ENCODE data around the gene WDFY3.
"Not testable (repeated sequence)": the region's sequence is repeated elsewhere in the genome, so short reads cannot be mapped to it uniquely, and the experiment has no call there.

Gene WDFY3

DNA sequence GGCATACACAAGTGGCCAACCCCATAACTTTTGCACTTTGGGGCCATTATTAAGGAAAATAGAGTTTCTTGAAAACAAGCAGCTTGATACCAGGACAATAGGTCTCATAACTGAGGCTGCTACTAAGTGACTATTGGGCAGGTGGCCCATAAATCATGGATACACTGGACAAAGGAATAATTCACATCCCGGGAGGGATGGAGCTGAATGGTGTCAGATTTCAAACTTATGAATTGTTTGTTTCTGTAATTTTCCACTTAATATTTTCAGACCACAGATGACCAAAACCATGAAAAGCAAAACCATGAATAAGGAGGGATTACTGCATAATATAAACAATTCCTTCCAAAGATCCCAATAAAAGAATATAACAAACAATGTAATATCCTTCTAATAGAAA is 114.4 kb downstream of the WDFY3 start:
- no peak for DNase-seq

DNA sequence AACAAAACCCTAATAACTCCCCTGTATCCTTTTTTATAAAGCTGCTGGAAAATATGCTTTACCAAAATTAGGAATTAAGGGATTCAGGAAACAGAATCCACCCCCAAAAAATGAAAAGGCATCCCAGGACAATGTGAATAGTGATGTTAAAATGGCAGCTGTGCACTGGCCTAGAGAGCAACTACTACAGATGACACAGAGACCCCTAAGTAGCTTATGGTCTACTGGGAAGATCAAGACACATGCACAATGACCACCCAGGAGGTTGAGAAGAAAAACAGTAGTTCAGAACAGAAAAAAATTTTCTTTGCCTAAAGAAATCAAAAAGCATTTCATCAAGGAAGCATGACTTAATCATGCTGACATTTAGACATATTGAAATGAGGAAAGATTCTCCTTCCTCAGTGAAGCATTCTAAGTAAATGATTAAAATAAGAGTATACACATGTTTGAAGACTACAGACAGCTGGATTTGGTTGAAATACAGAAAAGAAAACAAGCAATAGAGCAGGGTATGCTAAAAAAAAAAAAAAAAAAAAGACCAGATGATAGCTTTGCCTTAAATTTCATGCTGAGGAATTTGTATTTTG is 117.3 kb downstream of the WDFY3 start:
- no peak for DNase-seq

GRCh38 chr4:84848432-84848831 is 118.1 kb downstream of the WDFY3 start:
- no peak for DNase-seq

DNA sequence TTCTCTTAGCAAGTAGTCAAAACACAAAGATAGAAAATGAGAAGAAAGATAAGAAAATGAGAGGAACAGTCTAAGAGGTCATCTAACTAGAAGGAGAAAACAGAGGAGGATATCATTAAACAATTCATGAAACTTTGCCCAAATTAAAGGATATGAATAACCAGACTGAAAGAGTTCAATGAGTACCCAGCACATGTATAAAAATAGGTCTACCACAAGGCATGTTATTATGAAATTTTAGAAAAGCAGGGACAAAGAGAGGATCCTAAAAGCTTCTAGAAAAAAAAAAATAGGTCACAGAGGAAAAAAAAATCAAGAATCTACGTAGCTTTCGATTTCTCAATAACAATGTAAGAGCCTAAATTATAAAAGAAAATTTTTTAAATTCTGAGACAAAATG is 118.5 kb downstream of the WDFY3 start:
- DNase-seq: no peak

GRCh38 chr4:84846985-84847384 is 119.5 kb downstream of the WDFY3 start:
- no peak for DNase-seq

- DNase-seq: no peak
These were observed 125.1 kb downstream of the WDFY3 start for GRCh38 chr4:84841435-84841834.

DNA sequence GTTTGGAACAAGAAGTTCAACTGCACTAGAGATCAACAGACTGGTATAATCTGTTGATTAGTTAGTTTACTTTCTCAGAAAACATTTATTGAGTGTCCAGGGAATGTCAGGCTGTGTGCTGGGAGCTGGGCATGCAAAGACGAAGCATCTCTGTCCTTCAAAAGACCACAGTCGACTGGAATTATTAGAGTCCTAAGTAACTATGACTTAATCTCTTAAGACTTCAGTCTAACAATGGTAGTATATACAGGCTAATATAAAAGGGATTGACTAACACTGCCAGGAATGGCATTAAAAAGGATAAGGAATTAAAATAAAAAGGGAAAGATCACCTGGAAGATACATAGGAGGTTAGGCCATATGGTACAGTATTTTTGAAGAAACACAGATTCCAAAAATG is 128.7 kb downstream of the WDFY3 start:
- DNase-seq: no peak

DNA sequence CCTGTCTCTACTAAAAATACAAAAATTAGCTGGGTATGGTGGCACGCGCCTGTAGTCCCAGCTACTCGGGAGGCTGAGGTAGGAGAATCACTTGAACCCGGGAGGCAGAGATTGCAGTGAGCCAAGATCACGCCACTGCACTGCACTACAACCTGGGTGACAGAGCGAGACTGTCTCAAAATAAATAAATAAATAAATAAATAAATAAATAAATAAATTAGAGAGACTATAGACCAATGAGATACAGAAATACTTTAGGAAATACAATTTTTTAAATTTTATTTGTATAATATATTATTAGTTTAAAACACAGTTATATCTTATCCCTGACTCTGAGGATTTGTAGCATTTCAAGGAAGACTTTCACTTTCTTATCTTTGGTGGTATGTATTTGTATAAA is 136.9 kb downstream of the WDFY3 start:
- DNase-seq: not testable (repeated sequence)

GRCh38 chr4:84826681-84827080 is 139.8 kb downstream of the WDFY3 start:
- no peak for DNase-seq

DNA sequence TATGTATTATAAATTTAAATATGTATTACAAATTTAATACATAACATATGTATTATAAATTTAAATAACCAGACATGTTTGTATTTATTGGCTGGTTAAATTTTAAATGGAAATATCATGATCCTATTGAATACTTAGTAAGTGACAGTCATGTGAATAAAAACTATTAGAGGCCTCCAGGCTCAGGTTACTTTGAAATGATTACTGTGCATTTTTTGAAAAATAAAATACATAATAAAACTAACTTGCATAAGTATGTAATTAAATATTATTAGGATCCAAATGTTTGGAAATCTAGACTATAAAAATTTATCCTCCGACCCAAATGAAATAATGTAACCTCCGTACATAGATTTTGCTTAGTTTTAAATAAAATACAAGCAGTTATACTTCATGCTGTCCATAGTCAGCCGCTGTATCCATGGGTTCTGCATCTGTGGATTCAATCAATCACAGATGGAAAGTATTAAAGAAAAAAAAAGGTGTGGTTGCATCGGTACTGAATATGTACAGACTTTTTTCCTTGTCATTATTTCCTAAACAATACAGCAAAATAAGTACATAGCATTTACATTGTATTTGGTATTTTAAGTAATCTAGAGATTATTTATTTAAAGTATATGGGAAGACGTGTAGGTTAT is 140.7 kb downstream of the WDFY3 start:
- DNase-seq: no peak

DNA sequence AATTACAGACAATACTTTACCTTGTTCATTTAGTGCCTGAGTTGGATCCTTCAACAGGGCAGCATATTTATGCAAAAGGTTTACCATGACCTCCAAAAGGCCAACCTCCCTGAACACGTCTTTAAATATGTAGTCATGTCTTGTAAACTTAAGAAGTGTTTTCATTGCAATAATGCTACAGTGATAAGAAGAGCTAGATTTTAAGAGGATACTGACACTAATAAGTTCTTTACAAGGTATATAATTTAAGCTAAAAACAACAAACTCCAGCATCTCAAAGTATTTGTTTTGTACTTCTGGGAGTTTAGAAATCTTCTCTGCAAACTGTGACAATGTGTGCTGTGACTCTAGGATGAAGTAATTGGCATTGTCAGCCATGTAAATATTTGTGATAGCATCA is 145.4 kb downstream of the WDFY3 start:
- DNase-seq: no peak

DNA sequence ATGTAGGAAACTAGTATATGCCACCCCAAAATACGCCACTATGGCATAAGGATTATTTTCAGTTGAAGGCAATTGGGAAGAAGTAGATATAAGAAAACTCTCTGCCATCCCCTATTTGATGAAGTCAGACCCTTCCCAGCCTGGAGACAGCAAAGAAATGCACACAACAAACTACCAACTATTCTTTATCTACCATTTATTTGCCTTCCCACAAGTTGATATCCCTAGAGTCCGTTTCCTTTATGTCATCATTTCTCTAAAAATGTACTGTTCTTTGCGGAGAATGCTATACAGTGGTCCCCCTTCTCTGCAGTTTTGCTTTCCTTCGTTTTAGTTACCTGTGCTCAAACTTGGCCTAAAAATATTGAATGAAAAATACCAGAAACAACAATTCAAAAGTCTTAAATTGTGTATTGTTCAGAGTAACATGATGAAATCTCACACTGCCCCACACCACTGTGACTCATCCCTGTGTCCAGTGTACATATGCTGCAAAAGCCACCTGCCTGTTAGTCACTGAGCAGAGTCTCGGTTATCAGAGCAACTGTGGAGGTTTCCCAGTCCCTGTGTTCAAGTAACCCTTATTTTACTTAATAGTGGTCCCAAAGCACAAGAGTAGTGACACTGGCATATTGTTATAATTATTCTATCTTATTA is 152.3 kb downstream of the WDFY3 start:
- DNase-seq: no peak

GRCh38 chr4:84809946-84810345 is 156.5 kb downstream of the WDFY3 start:
- DNase-seq: no peak

DNA sequence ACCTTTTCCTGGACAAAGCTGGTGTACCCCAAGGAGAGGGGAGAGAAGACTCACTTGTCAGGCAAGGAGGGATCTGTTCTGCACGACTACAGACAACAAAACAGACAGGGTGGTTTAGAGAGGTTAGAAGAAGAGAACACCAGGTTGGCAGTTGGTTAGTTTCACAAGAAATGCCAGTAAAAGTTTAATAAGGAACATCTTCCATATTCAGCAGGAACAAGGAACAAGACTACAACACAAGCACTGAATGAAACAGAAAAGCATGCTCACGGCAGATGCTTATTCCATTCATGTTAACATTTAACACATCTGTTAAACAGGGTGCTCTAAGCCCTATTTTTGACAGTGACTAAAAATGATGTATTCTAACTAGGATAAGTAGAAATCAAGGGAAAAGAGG is 158.2 kb downstream of the WDFY3 start:
- DNase-seq: no peak

GRCh38 chr4:84806541-84806940 is 159.9 kb downstream of the WDFY3 start:
- not testable (repeated sequence) for DNase-seq

- no peak for DNase-seq
These were observed 162.4 kb downstream of the WDFY3 start for GRCh38 chr4:84804136-84804535.

GRCh38 chr4:84803720-84804119 is 162.8 kb downstream of the WDFY3 start:
- DNase-seq: no peak

GRCh38 chr4:84803116-84803515 is 163.4 kb downstream of the WDFY3 start:
- no peak for DNase-seq

- no peak for DNase-seq
These were observed 166.2 kb downstream of the WDFY3 start for GRCh38 chr4:84800256-84800655.

DNA sequence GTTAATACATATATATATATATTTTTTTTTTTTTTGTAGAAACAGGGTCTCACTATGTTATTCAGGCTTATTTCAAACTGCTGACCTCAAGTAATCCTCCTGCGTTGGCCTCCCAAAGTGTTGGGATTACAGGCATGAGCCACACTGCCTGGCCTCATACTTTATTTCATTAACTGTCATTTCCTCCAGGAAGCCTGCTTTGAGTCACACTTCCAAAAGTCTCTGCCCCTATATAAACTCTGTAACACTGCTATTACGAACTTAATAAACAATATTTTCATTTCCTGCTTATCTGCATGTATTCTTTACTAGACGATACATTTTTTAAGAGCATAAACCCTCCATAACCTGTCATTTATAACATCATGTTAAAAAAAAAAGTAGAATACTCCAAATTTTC is 167.2 kb downstream of the WDFY3 start:
- DNase-seq: no peak

DNA sequence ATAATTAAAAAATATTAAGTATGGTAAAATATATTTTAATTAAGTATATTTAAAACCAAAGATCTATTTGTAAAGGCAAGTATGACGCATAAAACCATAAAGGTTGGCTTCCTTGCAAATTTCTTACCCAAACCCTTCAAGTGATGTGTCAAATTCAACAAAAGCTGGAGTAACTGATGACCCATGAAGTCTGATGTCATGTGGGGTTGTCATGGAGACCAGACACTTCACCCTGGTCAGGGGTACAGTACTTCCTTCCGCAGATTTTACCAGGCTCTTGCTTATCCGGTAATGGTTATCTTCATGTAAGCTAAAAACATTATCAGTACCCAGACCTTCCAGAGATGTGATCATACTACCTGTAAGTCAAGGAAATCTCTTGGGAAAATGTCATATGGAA is 170.1 kb downstream of the WDFY3 start:
- DNase-seq: no peak

DNA sequence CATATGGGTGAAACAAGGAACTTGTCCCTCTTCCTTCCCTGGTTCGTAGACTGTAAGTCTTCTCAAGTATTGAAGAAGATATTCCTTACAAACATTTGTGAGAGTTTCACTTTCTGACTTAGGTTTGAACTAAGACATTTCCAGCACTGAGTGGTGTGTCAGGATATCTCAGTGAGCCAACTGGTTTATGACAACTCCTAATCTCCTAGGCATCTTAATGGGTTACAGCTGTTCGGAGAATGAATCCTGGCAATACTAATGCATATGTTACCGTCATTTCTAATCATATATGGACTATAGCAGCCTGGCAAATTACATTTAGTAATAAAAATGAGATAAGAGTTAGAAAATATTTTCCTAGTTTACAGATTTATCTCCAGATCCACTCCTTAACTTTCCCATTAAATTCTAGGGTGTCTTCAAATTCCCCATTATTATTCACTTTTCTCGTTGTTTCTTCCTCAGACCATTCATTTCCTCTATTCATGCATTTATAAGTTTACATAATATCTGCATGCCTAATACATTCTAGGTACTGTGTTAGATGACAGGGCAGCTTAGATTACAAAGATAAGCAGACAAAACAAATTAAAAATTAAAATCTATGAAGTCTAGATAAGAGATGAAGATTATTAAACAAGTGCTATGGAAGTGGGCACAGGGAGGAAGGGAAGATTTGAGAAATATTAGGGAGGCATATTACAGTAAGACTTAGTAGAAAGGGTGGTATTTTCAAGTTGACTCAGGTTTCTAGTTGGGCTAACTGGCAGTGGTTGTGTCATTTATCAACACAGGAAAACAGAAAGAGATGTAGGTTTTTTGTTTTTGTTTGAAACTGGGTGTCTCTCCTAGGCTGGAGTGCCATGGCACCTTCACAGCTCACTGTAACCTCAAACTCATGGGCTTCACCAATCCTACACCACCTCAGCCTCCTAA is 173.9 kb downstream of the WDFY3 start:
- no peak for DNase-seq

GRCh38 chr4:84790769-84791565 is 175.5 kb downstream of the WDFY3 start:
- DNase-seq: no peak
